RWPE2 (cell line): ENCODE data around the gene MALRD1.

Experiments used
- ATAC-seq: fragments of 200-7000 bp; cut with Tn5 transposase; 3 replicates; pipeline ENCODE4 v1.9.1; 2021; ENCODE audit warnings: low read depth
- DNase-seq: peaks from one replicate; pipeline ENCODE4 v3.0.0-alpha.2; 2020; ENCODE audit warnings: low spot score
- H3K27ac ChIP-seq: fragments of 450-650 bp; 2 replicates; pipeline ENCODE4 v1.5.1; 2017; ENCODE audit warnings: mild to moderate bottlenecking; ENCODE audit not compliant: poor library complexity, severe bottlenecking
- H3K27me3 ChIP-seq: fragments of 250-450 bp; sonication (Bioruptor Pico); 2 replicates; pipeline ENCODE4 v1.5.1; 2021; ENCODE audit warnings: mild to moderate bottlenecking, moderate library complexity; ENCODE audit not compliant: insufficient read depth, poor library complexity, severe bottlenecking
- H3K36me3 ChIP-seq: fragments of 250-450 bp; sonication (Bioruptor Pico); 2 replicates; pipeline ENCODE4 v1.5.1; 2020; ENCODE audit warnings: low read depth, mild to moderate bottlenecking, moderate library complexity
- H3K4me1 ChIP-seq: fragments of 250-450 bp; sonication (Bioruptor Pico); 2 replicates; pipeline ENCODE4 v1.5.1; 2021; ENCODE audit warnings: mild to moderate bottlenecking, moderate library complexity; ENCODE audit not compliant: insufficient read depth, poor library complexity, severe bottlenecking
- H3K4me3 ChIP-seq: fragments of 250-450 bp; sonication (Bioruptor Pico); 2 replicates; pipeline ENCODE4 v1.5.1; 2021; ENCODE audit warnings: mild to moderate bottlenecking, moderate library complexity; ENCODE audit not compliant: severe bottlenecking
- H3K9me3 ChIP-seq: fragments of 250-450 bp; sonication (Bioruptor Pico); 2 replicates; pipeline ENCODE4 v1.5.1; 2021; ENCODE audit warnings: mild to moderate bottlenecking, moderate library complexity; ENCODE audit not compliant: severe bottlenecking
- CTCF ChIP-seq: fragments of 450-650 bp; IDR thresholded peaks from one replicate; pipeline ENCODE4 v1.5.1; 2017; ENCODE audit warnings: mild to moderate bottlenecking, moderate library complexity; ENCODE audit not compliant: poor library complexity, severe bottlenecking

The MALRD1 gene

GRCh38 chr10:19096501-19097073 is 48.0 kb downstream of the MALRD1 start:
- H3K9me3 ChIP-seq: no peaks in the 10 kb centered on the region
- ATAC-seq (no peak), DNase-seq (no peak)
- H3K4me1 ChIP-seq: no peaks in the 10 kb centered on the region
- no peaks in the 10 kb centered on the region for H3K27me3 ChIP-seq
- H3K27ac ChIP-seq: no peak overlapping the region
- no peak for TF ChIP-seq CTCF
- H3K36me3 ChIP-seq: no peaks in the 10 kb centered on the region
- H3K4me3 ChIP-seq: no peak overlapping the region

DNA sequence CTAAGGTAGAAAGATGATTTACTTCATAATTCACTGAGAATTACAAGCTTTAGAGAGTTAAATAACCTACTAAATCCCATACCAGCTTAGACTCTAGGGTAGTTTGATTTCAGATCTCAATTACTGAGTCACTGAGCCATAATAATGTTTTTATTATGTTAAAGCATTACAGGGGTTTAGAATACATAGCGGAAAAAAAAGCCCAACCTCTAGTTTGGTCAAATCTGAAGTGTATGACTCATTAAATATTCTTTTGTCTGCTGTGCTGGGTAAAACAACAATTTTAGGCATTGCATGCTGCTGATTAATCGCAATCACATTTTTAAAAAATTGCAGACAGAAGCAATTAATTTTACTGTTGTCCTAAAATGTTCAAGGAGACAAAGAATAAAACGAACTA is 48.5 kb downstream of the MALRD1 start:
- Histone ChIP-seq H3K27ac (no peak overlapping the region), H3K27me3 (no peaks in the 10 kb centered on the region), H3K9me3 (no peaks in the 10 kb centered on the region), H3K4me3 (no peak overlapping the region), H3K36me3 (no peaks in the 10 kb centered on the region), H3K4me1 (no peaks in the 10 kb centered on the region)
- no peak for TF ChIP-seq CTCF
- no peak for ATAC-seq
- DNase-seq: no peak

DNA sequence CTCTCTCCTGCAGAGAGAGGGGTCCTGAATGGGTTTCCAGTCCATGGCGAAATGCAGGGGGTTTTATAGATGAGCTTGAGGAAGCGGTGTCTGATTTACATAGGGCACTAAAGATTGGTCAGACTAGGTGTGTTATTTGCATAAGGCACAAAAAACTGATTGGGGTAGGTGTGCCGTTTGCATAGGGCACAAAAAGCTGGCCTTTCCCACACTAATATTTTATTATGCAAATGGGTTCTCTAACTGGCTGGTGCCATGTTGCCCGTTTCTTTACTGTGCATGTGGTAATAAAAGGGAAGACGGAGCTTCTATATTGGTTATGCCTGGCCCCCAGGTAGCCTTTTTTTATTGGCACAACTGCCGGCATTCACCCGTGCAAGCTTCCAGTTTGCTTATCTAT is 50.2 kb downstream of the MALRD1 start:
- ATAC-seq: no peak
- Histone ChIP-seq H3K4me1 (no peaks in the 10 kb centered on the region), H3K36me3 (no peaks in the 10 kb centered on the region), H3K27me3 (no peaks in the 10 kb centered on the region), H3K4me3 (no peak overlapping the region), H3K27ac (no peak overlapping the region), H3K9me3 (no peaks in the 10 kb centered on the region)
- no peak for DNase-seq
- TF ChIP-seq CTCF: no peak

DNA sequence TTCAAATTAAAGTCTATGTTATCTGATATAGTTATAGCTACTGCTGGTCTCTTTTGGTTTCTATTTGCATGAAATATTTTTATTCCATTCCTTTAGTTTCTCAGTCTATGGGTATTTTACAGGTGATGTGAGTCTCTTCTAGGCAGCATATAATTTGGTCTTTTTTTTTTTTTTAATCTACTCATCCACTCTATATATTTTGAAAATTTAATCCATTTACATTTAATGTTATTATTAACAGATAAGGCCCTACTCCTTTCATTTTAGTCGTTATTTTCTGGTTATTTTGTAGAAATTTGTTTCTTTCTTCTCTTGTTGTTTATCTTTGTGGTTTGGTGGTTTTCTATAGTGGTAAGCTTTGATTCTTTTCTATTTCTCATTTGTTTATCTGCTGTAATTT is 58.8 kb downstream of the MALRD1 start:
- H3K9me3 ChIP-seq: no peaks in the 10 kb centered on the region
- H3K27ac ChIP-seq: no peak overlapping the region
- no peaks in the 10 kb centered on the region for H3K36me3 ChIP-seq
- no peak for DNase-seq
- TF ChIP-seq CTCF: no peak
- ATAC-seq: no peak
- H3K27me3 ChIP-seq: no peaks in the 10 kb centered on the region
- H3K4me1 ChIP-seq: no peaks in the 10 kb centered on the region
- no peak overlapping the region for H3K4me3 ChIP-seq

- no peak for DNase-seq
- H3K36me3 ChIP-seq: no peaks in the 10 kb centered on the region
- ATAC-seq: no peak
- no peak overlapping the region for H3K27ac ChIP-seq
- no peak overlapping the region for H3K4me3 ChIP-seq
- no peaks in the 10 kb centered on the region for H3K27me3 ChIP-seq
- H3K4me1 ChIP-seq: no peaks in the 10 kb centered on the region
- H3K9me3 ChIP-seq: no peaks in the 10 kb centered on the region
- no peak for TF ChIP-seq CTCF
Observed at GRCh38 chr10:19111501-19112267, 63.1 kb downstream of the MALRD1 start.
